NOMO-1 treated with dmso at 0.1 percent for 144 hours (cell line): Measurements from ENCODE around the gene GNAL.

ENCODE experiments used
- DNase-seq: peaks from one replicate; lab custom pipeline; 2025; ENCODE audit not compliant: unreplicated experiment; lab: John Stamatoyannopoulos, UW

Gene GNAL

GRCh38 chr18:11807233-11807632 lies 118.2 kb downstream of the GNAL start:
- DNase-seq, result no peak

- no peak for DNase-seq
These were observed 119.2 kb downstream of the GNAL start for GRCh38 chr18:11808001-11808855.

GRCh38 chr18:11809895-11810294 lies 120.8 kb downstream of the GNAL start:
- no peak for DNase-seq

GRCh38 chr18:11810379-11810778 lies 121.3 kb downstream of the GNAL start:
- DNase-seq, result no peak

DNA sequence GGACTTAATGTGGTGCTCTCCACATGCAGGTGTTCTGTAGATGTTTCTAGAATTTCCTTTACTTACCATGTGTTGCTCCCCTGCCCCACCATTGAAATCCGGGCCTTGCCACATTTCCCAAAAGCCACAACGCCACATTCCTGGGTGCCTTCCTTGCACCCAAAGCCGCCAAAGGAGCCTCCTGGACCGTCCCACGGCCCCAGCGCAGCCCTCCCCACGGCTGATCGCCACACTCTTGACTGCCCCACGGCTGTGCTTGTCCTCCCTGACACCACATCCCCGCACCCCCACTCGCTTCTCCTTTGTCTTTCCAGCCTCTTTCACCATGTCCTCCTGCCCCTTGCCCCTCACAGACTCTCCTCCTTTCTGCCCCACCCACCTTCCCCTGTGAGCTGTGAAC lies 121.9 kb downstream of the GNAL start:
- DNase-seq, result no peak

- no peak for DNase-seq
These were observed 128.2 kb downstream of the GNAL start for GRCh38 chr18:11817229-11817628.

- no peak for DNase-seq
These were observed 129.6 kb downstream of the GNAL start for GRCh38 chr18:11818486-11819203.

GRCh38 chr18:11819938-11820337 lies 130.9 kb downstream of the GNAL start:
- DNase-seq, result no peak

DNA sequence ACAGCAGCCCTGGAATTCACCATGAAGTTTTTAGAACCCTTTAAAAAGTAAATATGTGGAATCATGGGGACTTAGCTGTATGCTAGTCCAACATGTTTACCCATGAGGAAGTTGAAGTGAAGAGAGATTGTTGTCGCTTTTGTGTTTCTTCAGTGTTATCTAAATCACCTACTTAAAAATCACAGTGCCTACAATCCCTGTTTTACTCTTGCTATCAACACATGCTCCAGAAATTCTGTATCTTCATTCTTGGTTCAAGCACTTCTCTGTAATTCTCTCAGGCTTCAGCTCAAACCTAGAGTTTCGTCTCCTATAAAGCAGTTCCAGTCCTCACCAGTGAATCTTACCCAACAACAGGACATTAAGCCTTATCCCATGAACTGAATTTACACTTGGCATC lies 131.6 kb downstream of the GNAL start:
- DNase-seq, result no peak

DNA sequence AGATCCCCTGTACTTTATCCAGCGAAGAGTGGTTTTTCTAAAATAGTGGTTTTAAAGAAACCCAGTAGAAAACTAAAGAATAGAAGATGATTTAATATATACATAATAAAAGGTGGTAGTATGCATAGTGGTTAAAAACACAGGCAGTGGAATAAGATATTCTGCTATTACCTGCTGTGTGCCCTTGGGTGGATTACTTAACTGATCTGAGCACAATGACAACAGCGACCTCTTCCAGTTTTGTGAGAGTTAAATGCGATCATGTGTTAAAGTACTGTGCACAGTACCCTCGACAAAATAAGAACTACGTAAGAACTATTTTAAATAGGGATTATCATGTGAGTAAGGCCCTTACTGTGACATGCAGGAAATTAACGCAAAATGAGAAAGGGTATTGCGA lies 132.1 kb downstream of the GNAL start:
- no peak for DNase-seq

DNA sequence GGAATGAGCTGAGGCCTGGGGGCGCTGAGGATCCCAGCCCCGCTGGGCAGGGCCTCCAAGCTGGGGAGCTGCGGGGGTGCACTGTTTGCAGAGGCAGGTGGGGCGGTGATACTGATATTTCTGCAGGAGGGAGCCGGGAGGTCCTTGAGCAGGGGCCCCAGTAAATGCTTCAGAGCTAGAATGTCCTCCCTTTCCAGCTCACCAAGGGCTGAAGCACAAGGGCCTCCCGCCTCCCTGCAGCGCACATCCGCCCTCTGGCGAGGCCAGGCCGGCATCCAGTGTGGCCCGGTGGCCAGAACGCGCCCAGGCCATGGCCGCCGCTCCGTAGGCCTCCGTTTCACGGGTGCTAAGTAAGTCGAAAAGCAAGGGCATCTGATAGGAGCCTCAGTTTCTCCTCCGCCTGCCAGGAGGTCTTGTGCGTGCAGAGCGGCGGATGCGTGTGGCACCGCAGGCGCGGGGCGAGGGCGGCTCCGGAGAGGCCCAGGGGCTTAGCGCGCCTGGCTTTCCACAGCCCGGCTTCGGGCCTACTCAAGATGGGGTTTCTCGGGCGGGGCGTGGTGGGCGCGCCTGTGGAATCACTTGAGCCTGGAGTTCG lies 132.7 kb downstream of the GNAL start:
- DNase-seq, result no peak

GRCh38 chr18:11823545-11823944 lies 134.5 kb downstream of the GNAL start:
- no peak for DNase-seq

DNA sequence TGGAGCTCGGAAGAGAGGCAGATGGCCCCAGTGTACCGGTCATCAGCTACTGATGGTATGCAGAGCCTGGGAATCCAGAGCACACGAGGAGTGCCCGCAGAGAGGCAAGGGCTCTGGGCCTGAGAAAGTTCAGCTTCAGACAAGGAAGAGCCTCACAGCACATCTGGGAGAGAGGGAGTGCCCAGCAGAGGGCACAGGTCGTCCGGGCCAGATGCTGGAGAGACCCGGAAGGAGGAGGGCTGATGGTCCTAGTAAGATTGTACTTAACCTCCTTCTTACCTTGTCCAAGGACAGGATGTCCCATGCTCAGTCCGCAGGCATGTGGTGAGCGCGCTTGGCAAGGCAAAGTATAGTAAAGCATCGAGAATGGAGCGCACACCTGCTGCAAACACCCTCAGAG lies 137.8 kb downstream of the GNAL start:
- no peak for DNase-seq

- DNase-seq, result no peak
These were observed 139.8 kb downstream of the GNAL start for GRCh38 chr18:11828786-11829432.

DNA sequence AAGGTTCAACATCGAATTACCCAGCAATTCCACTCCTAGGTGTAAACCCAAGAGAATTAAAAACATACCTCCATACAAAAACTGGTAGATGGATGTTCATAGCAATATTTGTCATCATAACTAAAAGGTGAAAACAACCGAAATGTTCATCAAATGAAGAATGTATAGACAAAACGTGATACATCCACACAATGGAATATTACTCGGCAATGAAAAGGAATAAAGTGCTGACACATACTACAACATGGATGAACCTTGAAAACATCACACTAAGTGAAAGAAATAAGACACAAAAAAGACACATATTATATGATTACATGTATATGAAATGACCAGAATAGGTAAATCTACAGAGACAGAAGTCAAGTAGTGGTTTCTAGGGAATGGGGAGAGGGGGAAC lies 141.5 kb downstream of the GNAL start:
- DNase-seq, result no peak

GRCh38 chr18:11831921-11832320 lies 142.9 kb downstream of the GNAL start:
- DNase-seq, result no peak

- DNase-seq, result no peak
These were observed 145.7 kb downstream of the GNAL start for GRCh38 chr18:11834772-11835171.

DNA sequence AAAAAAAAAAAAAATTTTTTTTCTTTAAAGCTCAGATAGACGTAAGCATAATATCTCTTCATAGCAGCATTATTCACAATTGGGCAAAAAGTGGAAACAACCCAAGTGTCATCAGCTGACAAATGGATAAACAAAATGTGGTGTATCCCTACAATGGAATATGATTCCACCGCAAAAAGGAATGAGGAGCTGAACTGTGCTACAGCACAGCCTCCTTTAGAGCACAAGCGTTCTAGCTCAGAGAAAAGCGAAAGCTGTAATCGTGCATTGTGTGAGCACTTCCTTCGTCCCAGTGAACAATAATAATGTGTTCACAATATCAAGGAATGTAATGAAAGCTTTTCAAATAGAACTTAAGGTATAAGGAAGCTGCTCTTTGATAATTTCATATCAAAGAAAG lies 150.5 kb downstream of the GNAL start:
- DNase-seq, result no peak

DNA sequence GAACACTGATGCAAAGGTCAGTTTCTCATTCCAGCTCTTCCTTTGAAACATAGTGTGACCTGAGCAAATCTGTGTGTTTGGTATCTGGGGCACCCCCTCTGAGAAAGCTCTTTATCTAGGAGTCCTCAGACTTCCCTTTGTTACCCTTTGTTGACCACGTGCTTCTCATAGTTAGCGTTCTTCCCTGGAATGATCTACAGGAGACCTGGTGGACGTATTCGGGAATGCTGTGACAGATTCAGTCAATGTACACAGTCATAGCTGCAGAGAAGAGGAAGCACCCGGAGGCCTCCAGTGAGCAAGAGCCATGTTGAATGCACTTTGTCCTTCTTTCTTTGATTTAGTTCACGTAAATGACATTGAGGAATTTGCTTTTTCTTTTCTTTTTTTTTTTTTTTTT lies 151.4 kb downstream of the GNAL start:
- DNase-seq, result no peak

GRCh38 chr18:11842562-11842961 lies 153.5 kb downstream of the GNAL start:
- no peak for DNase-seq

DNA sequence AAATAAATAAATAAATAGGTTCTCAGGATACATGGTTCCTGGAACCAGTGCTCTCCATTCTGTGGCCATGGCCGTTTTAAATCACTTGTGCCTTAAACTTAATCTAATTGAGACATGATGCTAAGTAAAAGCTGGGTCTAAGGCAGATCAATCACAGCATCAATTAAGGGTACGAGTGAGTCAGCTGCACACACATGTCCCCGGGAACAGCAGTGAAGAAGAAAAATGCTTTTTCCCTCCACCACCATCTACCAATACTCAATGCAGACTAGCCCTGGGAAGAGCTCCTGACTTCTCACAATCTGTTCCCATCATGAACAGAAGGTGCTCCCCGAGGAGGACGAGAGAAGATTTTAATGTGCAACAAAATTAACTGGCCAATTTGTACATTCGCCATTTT lies 155.4 kb downstream of the GNAL start:
- DNase-seq, result no peak

GRCh38 chr18:11845654-11846053 lies 156.6 kb downstream of the GNAL start:
- DNase-seq, result no peak
